Transverse colon (tissue), 4 donors: Measurements from ENCODE around the gene TTC9B. TPM values are rescaled to one million over a fixed set of nuclear protein-coding genes. Genes with fewer than 3 reads are reported as not detected.
A peak's percentile ranks its signal among the peaks of the same experiment; 100 is the strongest.
"Not testable (repeated sequence)": the region's sequence is repeated elsewhere in the genome, so short reads cannot be mapped to it uniquely, and the experiment has no call there.

Experiments used
- DNase-seq: peaks from one replicate; pipeline ENCODE4 v3.0.0-alpha.2; 2019
- H3K27ac ChIP-seq, 4 donors: fragments of 200-600 bp; sonication (generic); 2 replicates each; pipeline ENCODE4 v1.5.1; 2016 to 2018; ENCODE audit warnings: inconsistent platforms in 4 of 4
- H3K27me3 ChIP-seq: fragments of 200-600 bp; sonication (generic); 2 replicates; pipeline ENCODE4 v1.5.1; 2017; ENCODE audit warnings: inconsistent platforms
- H3K36me3 ChIP-seq, 4 donors: fragments of 200-600 bp; sonication (generic); 2 replicates each; pipeline ENCODE4 v1.5.1; 2017 to 2019; ENCODE audit warnings: inconsistent platforms in 4 of 4
- H3K4me1 ChIP-seq, 4 donors: fragments of 200-600 bp; sonication (generic); 2 replicates each; pipeline ENCODE4 v1.5.1; 2017 to 2020; ENCODE audit warnings: inconsistent platforms in 4 of 4
- H3K4me3 ChIP-seq, 4 donors: fragments of 200-600 bp; sonication (generic); 1 replicate in 1 of 4; 2 replicates in 3 of 4; pipeline versions ENCODE4 v1.5.1 to v1.6.1; 2017 to 2019; ENCODE audit warnings: inconsistent platforms in 4 of 4
- H3K9me3 ChIP-seq, 2 donors: fragments of 200-600 bp; sonication (generic); 2 replicates each; pipeline ENCODE4 v1.5.1; 2017 to 2019; ENCODE audit warnings: inconsistent platforms in 2 of 2
- EP300 ChIP-seq: sonication (generic); formaldehyde crosslinking; IDR thresholded peaks from one replicate; pipeline ENCODE4 v1.6.1; 2017; ENCODE audit warnings: antibody characterized with exemption, low read depth
- POLR2A ChIP-seq: fragments of 450-650 bp; IDR thresholded peaks from one replicate; pipeline ENCODE4 v1.6.1; 2016; ENCODE audit warnings: antibody characterized with exemption, mild to moderate bottlenecking, moderate library complexity
- POLR2AphosphoS5 ChIP-seq, 3 donors: sonication (generic); formaldehyde crosslinking; IDR thresholded peaks; one replicate each; pipeline ENCODE4 v1.6.1; 2016; ENCODE audit warnings: antibody characterized with exemption in 3 of 3
- WGBS, 2 donors: methylation state at CpG; one replicate each; pipeline ENCODE4 v1.1.5; 2018; ENCODE audit warnings: low coverage in 1 of 2; 5-methylcytosine and 5-hydroxymethylcytosine counted together
- in situ Hi-C, 4 donors: fragments of 200-750 bp; cut with MboI; loops; one replicate each; pipeline versions ENCODE4 v1.15.0 to v1.15.1; 2017; ENCODE audit warnings: low sequenced_read_pairs in 3 of 4, low pct_ligation_motif_present in 1 of 4, low pct_unique_long_range_greater_than_20kb in 1 of 4
- intact Hi-C: fragments of 100-400 bp; cut with DNase I; formaldehyde crosslinking; loops from one replicate; pipeline ENCODE4 v1.15.1; 2023; ENCODE audit warnings: low total_unique reads
- total RNA-seq, 4 donors: library from RNA; depleted of rRNA; stranded (reverse); fragments of >200 nt; gene quantifications; one replicate each; pipeline ENCODE4 v1.1.0, GENCODE V29; 2016
- TF ChIP-seq, protein P1 (sequence below), 5 experiments: fragments of 200-600 bp in 3 of 5; fragments of 450-650 bp in 2 of 5; sonication (generic) in 3 of 5; IDR thresholded peaks; 1 replicate in 2 of 5; 2 replicates in 3 of 5; pipeline ENCODE4 v1.5.1; 2016 to 2017; ENCODE audit warnings: antibody characterized with exemption in 5 of 5, inconsistent platforms in 3 of 5, mild to moderate bottlenecking in 2 of 5, moderate library complexity in 1 of 5

The TTC9B gene
- total RNA-seq, 4 donors from 2014 or later, result not detected

DNA sequence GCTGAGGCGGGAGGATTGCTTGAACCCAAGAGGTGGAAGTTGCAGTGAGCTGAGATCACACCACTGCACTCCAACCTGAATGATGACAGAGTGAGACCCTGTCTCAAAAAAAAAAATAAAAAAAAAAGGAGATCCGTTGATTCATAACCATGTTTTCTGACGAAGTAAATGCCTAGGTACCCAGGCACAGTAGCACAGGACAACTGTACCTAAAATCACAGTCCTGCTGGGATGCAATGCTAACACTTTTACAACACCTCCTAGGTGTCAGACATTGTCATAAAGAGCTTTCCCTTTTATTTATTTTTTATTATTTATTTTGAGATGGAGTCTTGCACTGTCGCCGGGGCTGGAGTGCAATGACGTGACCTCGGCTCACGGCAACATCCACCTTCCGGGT, 2.5 kb upstream of the TTC9B start:
- intact Hi-C loops, result loop anchor here (2.0 kb wide), 1 partner anchor 28 kb away; no protein-coding TSS in a partner anchor
- Histone ChIP-seq H3K9me3 (no peaks in the 10 kb centered on the region), H3K27me3 (peaks cover 80% of the 10 kb centered on the region), H3K4me1 (peaks cover 0 to 24% (median 15%) of the 10 kb centered on the region in 4 donors), H3K27ac (no peak overlapping the region), H3K36me3 (no peaks in the 10 kb centered on the region), H3K4me3 (no peak overlapping the region)
- TF ChIP-seq EP300 (no peak), POLR2AphosphoS5 (IDR thresholded peaks at IDR 0.05) (no peak), POLR2A (no peak)
- TF ChIP-seq, protein P1, sequence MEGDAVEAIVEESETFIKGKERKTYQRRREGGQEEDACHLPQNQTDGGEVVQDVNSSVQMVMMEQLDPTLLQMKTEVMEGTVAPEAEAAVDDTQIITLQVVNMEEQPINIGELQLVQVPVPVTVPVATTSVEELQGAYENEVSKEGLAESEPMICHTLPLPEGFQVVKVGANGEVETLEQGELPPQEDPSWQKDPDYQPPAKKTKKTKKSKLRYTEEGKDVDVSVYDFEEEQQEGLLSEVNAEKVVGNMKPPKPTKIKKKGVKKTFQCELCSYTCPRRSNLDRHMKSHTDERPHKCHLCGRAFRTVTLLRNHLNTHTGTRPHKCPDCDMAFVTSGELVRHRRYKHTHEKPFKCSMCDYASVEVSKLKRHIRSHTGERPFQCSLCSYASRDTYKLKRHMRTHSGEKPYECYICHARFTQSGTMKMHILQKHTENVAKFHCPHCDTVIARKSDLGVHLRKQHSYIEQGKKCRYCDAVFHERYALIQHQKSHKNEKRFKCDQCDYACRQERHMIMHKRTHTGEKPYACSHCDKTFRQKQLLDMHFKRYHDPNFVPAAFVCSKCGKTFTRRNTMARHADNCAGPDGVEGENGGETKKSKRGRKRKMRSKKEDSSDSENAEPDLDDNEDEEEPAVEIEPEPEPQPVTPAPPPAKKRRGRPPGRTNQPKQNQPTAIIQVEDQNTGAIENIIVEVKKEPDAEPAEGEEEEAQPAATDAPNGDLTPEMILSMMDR (IDR thresholded peaks at IDR 0.05), result no peak
- DNase-seq, result no peak
- WGBS, 2 donors, result 65 to 79% methylated on average over 2 to 9 of the region's 9 CpGs
- in situ Hi-C loops, result loop anchor here in 3 of 4 donors (10.0 kb wide), 2 partner anchors 76 to 86 kb away; no protein-coding TSS in a partner anchor

GRCh38 chr19:40219721-40220276, 1.6 kb upstream of the TTC9B start:
- TF ChIP-seq POLR2A (no peak), POLR2AphosphoS5 (IDR thresholded peaks at IDR 0.05) (no peak), EP300 (no peak)
- TF ChIP-seq, protein P1 (IDR thresholded peaks at IDR 0.05), result no peak
- Histone ChIP-seq H3K27ac (no peak overlapping the region), H3K4me1 (peaks cover 0 to 24% (median 13%) of the 10 kb centered on the region in 4 donors), H3K27me3 (peaks cover 71% of the 10 kb centered on the region), H3K36me3 (no peaks in the 10 kb centered on the region), H3K9me3 (no peaks in the 10 kb centered on the region), H3K4me3 (no peak overlapping the region)
- in situ Hi-C loops, result loop anchor here in 3 of 4 donors (10.0 kb wide), 2 partner anchors 75 to 85 kb away; no protein-coding TSS in a partner anchor
- no peak for DNase-seq
- 18 to 30% methylated on average over 3 to 8 of the region's 8 CpGs for WGBS, 2 donors
- intact Hi-C loops, result loop anchor here (2.0 kb wide), 1 partner anchor 27 kb away; no protein-coding TSS in a partner anchor

DNA sequence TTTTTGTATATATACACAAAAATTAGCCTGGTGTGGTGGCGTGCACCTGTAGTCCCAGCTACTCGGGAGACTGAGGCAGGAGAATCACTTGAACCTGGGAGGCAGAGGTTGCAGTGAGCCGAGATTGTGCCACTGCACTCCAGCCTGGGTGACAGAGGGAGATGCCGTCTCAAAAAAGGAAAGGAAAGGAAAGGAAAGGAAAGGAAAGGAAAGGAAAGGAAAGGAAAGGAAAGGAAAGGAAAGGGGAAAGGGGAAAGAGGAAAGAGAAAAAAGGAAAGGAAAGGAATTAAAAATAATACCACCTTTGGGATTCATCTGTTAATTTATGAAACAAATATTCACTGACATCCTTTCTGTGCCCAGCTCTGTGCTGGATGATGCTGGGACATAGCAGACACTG, 845 bp upstream of the TTC9B start:
- H3K27ac ChIP-seq, in situ Hi-C loops, H3K36me3 ChIP-seq, DNase-seq, H3K9me3 ChIP-seq, intact Hi-C loops, H3K4me3 ChIP-seq: not testable (repeated sequence)
- peaks cover 0 to 24% (median 13%) of the 10 kb centered on the region in 4 donors for H3K4me1 ChIP-seq
- peaks cover 63% of the 10 kb centered on the region for H3K27me3 ChIP-seq
- WGBS, 2 donors, result 89 to 90% methylated on average over 4 of the region's 4 CpGs

- peaks cover 51% of the 10 kb centered on the region for H3K27me3 ChIP-seq
- peak overlapping the region in 2 of 4 donors; percentile 9 to 28 for H3K4me3 ChIP-seq
- peak overlapping the region in 1 of 4 donors; percentile 41 for H3K27ac ChIP-seq
- intact Hi-C loops (no loop called here), in situ Hi-C loops (no loop called here)
- WGBS, 2 donors, result 6 to 23% methylated on average over 4 to 28 of the region's 54 CpGs
- no peaks in the 10 kb centered on the region for H3K36me3 ChIP-seq
- no peaks in the 10 kb centered on the region for H3K9me3 ChIP-seq
- no peak for TF ChIP-seq EP300
- TF ChIP-seq, protein P1 (IDR thresholded peaks at IDR 0.05), result peak; percentile 19 to 38 (median 33)
- TF ChIP-seq POLR2A, result no peak
- DNase-seq, result peak; percentile 71
- peaks cover 0 to 18% (median 10%) of the 10 kb centered on the region in 4 donors for H3K4me1 ChIP-seq
These were observed 965 bp downstream of the TTC9B start for GRCh38 chr19:40217027-40217810.
